ENCODE data around the gene TCL1A.
"Not testable (repeated sequence)": the region's sequence is repeated elsewhere in the genome, so short reads cannot be mapped to it uniquely, and the experiment has no call there.

TCL1A gene

DNA sequence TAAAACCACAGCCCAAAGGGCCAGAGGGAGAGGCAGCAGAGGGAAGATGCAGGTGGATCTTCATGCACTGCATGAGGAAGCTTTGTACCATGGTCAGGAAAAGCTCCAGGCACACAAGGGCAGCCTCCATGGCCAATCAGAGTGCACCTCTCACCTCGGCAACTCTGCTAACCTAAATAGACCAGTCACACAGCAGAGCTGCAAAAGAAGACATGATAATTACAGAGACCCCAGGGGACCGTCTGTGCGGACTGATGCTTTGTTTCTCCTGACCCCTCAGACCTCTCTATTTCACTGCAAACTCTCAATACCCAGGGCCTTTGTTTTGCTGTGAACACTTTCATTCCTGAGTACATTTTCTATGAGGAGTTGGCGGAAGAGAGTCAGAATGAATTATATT, 38.4 kb downstream of the TCL1A start:
- TF ChIP-seq, protein P1, sequence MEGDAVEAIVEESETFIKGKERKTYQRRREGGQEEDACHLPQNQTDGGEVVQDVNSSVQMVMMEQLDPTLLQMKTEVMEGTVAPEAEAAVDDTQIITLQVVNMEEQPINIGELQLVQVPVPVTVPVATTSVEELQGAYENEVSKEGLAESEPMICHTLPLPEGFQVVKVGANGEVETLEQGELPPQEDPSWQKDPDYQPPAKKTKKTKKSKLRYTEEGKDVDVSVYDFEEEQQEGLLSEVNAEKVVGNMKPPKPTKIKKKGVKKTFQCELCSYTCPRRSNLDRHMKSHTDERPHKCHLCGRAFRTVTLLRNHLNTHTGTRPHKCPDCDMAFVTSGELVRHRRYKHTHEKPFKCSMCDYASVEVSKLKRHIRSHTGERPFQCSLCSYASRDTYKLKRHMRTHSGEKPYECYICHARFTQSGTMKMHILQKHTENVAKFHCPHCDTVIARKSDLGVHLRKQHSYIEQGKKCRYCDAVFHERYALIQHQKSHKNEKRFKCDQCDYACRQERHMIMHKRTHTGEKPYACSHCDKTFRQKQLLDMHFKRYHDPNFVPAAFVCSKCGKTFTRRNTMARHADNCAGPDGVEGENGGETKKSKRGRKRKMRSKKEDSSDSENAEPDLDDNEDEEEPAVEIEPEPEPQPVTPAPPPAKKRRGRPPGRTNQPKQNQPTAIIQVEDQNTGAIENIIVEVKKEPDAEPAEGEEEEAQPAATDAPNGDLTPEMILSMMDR (IDR thresholded peaks at IDR 0.05) = no peak
- H3K4me3 ChIP-seq = no peak overlapping the region
- no peak for DNase-seq
- H3K4me1 ChIP-seq = no peaks in the 10 kb centered on the region
- H3K9me3 ChIP-seq = no peaks in the 10 kb centered on the region
- intact Hi-C loops (cut with DNase I; ENCODE audit: low total_unique reads) = no loop called here
- no peaks in the 10 kb centered on the region for H3K36me3 ChIP-seq
- no peak overlapping the region for H3K27ac ChIP-seq
- peaks cover 0 to 18% of the 10 kb centered on the region in 2 donors for H3K27me3 ChIP-seq

DNA sequence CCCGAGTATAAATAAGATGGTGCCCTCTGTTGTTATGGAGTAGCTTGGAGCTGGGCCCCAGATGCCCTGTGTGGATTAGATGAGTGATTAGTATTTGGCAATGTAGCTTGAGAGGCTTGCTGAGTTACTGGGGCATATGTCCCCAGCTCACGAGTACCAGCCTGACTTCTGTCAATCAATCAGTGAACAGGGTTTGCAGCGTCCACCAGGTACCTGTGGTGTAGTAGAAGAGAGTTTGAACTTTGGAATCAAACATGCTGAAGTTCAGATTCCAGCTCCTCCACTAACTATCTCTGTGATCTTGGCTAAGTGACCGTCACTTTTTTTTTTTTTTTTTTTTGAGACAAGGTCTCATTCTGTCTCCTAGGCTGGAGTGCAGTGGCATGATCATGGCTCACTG, 39.3 kb downstream of the TCL1A start:
- intact Hi-C loops (cut with DNase I; ENCODE audit: low total_unique reads) = no loop called here
- no peak overlapping the region for H3K27ac ChIP-seq
- H3K27me3 ChIP-seq = peaks cover 0 to 20% of the 10 kb centered on the region in 2 donors
- no peak overlapping the region for H3K4me3 ChIP-seq
- no peaks in the 10 kb centered on the region for H3K36me3 ChIP-seq
- DNase-seq = no peak
- TF ChIP-seq, protein P1 (IDR thresholded peaks at IDR 0.05) = no peak
- H3K4me1 ChIP-seq = no peaks in the 10 kb centered on the region
- H3K9me3 ChIP-seq = no peaks in the 10 kb centered on the region

DNA sequence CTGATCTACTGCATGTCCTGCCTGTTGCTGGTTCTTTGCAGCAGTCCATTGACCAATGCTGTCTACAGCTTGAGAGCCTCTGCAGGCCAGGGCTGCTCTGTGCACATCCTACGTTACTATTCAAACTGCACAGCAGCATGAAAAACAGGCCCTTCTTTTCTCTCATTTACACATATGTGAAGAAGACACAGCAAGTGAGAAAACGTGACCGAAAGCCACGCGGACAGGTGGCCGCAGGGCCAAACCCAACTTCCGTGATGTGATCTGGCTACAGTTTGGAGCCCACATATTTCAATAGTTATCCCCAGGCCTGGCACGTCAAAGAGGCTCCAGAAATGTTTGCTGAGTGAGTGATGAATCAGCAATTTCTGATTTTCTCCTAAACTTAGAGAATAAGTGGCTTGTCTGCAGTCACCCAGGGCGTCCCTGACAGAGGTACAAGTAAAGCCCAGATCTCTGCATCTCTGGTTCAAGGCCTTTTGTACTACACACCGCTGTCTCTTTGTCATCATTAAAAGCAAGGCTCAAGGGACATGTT, 45.6 kb downstream of the TCL1A start:
- Histone ChIP-seq H3K36me3 (no peaks in the 10 kb centered on the region), H3K4me3 (no peak overlapping the region), H3K9me3 (no peaks in the 10 kb centered on the region), H3K27me3 (peaks cover 0 to 18% of the 10 kb centered on the region in 2 donors), H3K27ac (no peak overlapping the region), H3K4me1 (peaks cover 0 to 7% (median 0%) of the 10 kb centered on the region in 4 donors)
- TF ChIP-seq, protein P1 (IDR thresholded peaks at IDR 0.05) = no peak
- intact Hi-C loops (cut with DNase I; ENCODE audit: low total_unique reads) = no loop called here
- DNase-seq = no peak

DNA sequence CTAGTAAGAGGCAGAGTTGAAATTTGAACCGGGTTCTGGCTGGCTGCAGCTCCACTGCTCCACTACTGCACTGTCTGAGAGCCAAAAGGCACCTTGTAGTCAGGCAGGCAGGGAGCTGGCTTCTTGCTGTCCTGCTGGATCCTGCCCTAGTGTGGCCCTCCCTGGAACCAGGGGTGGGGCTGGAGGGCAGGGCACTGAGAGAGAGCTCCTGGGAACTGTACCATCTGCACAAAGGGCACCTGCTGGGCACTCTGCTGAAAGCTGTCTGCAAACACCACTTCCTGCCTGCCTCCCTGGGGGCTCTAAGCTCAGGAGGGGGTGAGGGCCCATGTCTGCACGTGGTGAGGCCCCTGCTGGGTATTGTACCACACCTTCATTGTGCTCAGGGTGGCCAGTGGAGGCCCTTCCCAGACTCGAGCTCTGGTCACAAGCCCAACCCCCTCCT, 46.7 kb downstream of the TCL1A start:
- Histone ChIP-seq H3K27me3 (peaks cover 0 to 14% of the 10 kb centered on the region in 2 donors), H3K4me3 (no peak overlapping the region), H3K27ac (no peak overlapping the region), H3K4me1 (peaks cover 0 to 13% (median 0%) of the 10 kb centered on the region in 4 donors), H3K9me3 (no peaks in the 10 kb centered on the region), H3K36me3 (no peaks in the 10 kb centered on the region)
- TF ChIP-seq, protein P1 (IDR thresholded peaks at IDR 0.05) = no peak
- no peak for DNase-seq
- intact Hi-C loops (cut with DNase I; ENCODE audit: low total_unique reads) = no loop called here

DNA sequence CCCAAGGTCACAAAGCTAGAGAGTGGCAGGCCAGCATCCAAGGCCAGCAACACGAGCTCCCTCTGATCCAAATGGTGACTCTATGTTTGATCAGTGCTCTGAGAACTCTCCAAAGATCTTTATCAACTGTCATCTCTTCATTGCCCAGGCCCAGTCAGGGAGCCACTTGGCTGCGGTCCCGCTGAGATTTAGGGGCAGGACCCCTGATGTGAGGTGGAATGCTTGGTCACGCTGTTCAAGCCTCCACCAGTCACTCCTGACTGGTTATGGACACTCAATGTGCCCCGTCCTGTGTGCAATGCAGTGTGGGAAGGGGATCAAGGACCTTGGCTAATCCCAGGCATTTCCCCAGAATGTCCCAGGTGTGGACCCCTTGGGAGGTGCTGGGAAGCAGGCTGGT, 47.5 kb downstream of the TCL1A start:
- no peak overlapping the region for H3K27ac ChIP-seq
- TF ChIP-seq, protein P1 (IDR thresholded peaks at IDR 0.05) = no peak
- no peak overlapping the region for H3K4me3 ChIP-seq

DNA sequence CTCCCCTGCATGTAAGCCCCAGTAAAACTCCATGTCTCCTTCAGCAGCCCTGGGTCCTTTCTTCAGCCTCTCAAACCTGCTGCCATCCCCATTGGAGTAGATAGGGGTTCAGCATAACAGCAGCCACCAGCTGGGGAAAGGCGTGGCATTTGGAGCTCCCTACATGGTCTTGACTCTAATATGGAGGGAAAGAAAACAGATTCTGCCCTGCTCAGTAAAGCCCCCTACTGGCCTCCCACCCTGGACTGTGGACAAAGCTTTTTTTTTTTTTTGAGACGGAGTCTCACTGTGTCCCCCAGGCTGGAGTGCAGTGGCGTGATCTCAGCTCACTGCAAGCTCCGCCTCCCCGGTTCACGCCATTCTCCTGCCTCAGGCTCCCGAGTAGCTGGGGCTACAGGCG, 48.4 kb downstream of the TCL1A start:
- H3K4me1 ChIP-seq = peaks cover 0 to 14% (median 0%) of the 10 kb centered on the region in 4 donors
- H3K4me3 ChIP-seq; DNase-seq; H3K27ac ChIP-seq; H3K27me3 ChIP-seq; intact Hi-C loops (cut with DNase I; ENCODE audit: low total_unique reads); H3K9me3 ChIP-seq; H3K36me3 ChIP-seq: not testable (repeated sequence)

More for the DNA sequence above, 47.5 kb downstream of the TCL1A start:
- Histone ChIP-seq H3K27me3 (peaks cover 0 to 14% of the 10 kb centered on the region in 2 donors), H3K4me1 (peaks cover 0 to 13% (median 0%) of the 10 kb centered on the region in 4 donors), H3K9me3 (no peaks in the 10 kb centered on the region), H3K36me3 (no peaks in the 10 kb centered on the region)
- intact Hi-C loops (cut with DNase I; ENCODE audit: low total_unique reads) = no loop called here
- DNase-seq = no peak
